AG09309 (cell line): ENCODE data around the gene LRMDA.

ENCODE experiments used
- DNase-seq: peaks from one replicate; pipeline ENCODE4 v3.0.0-alpha.2; 2010; ENCODE audit warnings: low read depth
- H3K4me3 ChIP-seq: 2 replicates; pipeline ENCODE4 v1.5.1; 2011; ENCODE audit warnings: mild to moderate bottlenecking, low read depth, low read length, moderate library complexity; ENCODE audit not compliant: control insufficient read depth
- TF ChIP-seq, protein P1 (sequence below): IDR thresholded peaks from 2 replicates; pipeline ENCODE4 v1.5.1; 2011; ENCODE audit warnings: mild to moderate bottlenecking, low read depth, low read length, inconsistent platforms; ENCODE audit not compliant: insufficient read depth, control insufficient read depth; ENCODE audit errors: missing control alignments

The LRMDA gene

GRCh38 chr10:75430000-75430763 is 1.2 kb upstream of the LRMDA start:
- H3K4me3 ChIP-seq = no peak overlapping the region
- TF ChIP-seq, protein P1, sequence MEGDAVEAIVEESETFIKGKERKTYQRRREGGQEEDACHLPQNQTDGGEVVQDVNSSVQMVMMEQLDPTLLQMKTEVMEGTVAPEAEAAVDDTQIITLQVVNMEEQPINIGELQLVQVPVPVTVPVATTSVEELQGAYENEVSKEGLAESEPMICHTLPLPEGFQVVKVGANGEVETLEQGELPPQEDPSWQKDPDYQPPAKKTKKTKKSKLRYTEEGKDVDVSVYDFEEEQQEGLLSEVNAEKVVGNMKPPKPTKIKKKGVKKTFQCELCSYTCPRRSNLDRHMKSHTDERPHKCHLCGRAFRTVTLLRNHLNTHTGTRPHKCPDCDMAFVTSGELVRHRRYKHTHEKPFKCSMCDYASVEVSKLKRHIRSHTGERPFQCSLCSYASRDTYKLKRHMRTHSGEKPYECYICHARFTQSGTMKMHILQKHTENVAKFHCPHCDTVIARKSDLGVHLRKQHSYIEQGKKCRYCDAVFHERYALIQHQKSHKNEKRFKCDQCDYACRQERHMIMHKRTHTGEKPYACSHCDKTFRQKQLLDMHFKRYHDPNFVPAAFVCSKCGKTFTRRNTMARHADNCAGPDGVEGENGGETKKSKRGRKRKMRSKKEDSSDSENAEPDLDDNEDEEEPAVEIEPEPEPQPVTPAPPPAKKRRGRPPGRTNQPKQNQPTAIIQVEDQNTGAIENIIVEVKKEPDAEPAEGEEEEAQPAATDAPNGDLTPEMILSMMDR = no peak
- DNase-seq = no peak

DNA sequence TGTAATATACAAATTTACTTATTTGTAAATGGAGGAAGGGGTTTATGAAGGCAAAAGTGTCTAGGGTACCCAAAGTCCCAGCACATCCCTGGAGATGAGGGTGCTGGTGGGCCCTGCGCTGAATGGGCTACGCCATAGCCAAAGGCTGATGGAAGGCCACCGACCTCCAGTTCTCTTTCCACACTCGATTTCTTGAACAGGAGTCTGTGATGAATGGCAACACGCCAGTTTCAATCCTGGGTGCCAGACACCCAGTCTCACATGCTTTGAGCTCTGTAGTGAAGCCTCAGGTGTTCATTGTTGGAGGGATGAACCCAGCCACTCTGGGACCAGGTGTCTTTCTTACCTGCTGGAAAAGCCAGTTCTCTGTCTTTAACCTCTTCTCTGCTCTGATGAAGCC is 752 bp downstream of the LRMDA start:
- H3K4me3 ChIP-seq = no peak overlapping the region
- no peak for DNase-seq
- TF ChIP-seq, protein P1 = no peak

DNA sequence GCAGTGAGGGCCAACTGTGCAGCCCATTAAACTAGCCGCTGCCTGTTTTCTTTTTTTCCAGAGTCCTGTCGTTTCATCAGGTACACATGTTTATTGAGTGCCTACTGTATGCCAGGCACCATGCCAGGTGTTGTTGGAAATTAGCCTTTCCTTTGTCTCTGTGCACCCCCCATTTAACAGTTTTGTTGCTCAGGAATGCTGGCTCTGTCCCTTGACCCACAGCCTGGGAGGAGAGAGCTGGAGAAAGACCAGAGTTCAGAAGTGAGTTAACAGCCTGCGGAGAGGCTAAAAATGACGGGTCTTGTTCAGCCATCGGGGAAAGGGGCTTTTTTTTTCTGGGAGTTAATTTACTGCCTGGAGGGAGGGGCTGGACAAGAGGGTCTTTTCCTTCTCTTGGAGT is 1.3 kb downstream of the LRMDA start:
- DNase-seq = no peak
- H3K4me3 ChIP-seq = no peak overlapping the region
- TF ChIP-seq, protein P1 = no peak

DNA sequence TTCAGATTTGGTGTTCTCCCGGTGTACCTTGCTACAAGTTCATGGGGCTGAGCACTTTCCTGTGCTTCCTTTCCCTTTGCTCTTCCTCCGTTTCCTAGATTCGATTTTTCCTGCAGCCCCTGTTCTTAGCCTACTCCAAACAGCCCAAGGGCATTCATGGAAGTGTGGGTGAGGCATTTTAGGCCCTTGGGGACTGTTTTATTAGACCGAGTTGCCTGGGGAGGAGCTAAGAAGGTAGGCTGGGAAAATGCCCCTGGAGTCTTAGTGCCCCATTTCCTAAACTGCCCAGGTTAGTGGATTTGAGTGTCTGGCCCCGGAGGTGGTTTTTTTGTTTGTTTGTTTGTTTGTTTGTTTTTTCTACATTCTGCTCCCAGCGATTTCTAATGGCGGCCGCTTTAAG is 1.8 kb downstream of the LRMDA start:
- TF ChIP-seq, protein P1 = no peak
- H3K4me3 ChIP-seq = no peak overlapping the region
- no peak for DNase-seq

- H3K4me3 ChIP-seq = no peak overlapping the region
- DNase-seq = no peak
- TF ChIP-seq, protein P1 = no peak
Observed at GRCh38 chr10:75434291-75434690, 2.9 kb downstream of the LRMDA start.

- TF ChIP-seq, protein P1 = no peak
- DNase-seq = no peak
- no peak overlapping the region for H3K4me3 ChIP-seq
Observed at GRCh38 chr10:75435291-75435690, 3.9 kb downstream of the LRMDA start.

DNA sequence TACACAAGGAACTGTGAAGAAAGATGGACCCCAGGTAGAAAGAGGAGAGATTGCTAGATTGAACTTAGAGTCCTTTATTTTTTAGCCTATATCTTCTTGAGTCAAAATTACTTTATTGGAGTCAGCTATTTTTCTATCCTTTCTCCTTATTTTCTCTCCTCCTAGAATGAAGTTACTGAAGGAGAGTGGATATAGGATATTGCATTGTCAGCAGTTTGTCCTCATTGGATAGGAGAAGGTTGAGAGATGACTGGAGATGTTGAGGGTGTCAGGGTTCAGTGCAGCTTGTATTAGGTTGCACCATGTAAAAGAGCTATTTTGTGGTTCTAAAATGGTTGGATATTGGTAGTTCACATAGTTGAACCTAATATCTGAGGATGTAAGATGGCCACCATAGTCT is 5.5 kb downstream of the LRMDA start:
- DNase-seq = no peak
- TF ChIP-seq, protein P1 = no peak
- no peak overlapping the region for H3K4me3 ChIP-seq
